T-helper 1 cell treated with Interleukin-12 subunit alpha and Interleukin-12 subunit beta and Interleukin-4 antibody, amounts not matched to agents 30 ng/mL and 1 ng/mL, for 36 hours (primary cell): Measurements from ENCODE around the gene WDR49. TPM values are rescaled to one million over a fixed set of nuclear protein-coding genes. Genes with fewer than 3 reads are reported as not detected.
"Not testable (repeated sequence)": the region's sequence is repeated elsewhere in the genome, so short reads cannot be mapped to it uniquely, and the experiment has no call there.

Source experiments
- intact Hi-C: fragments of 100-400 bp; cut with micrococcal nuclease; formaldehyde crosslinking; loops from one replicate; pipeline ENCODE4 v1.15.1; 2024
- total RNA-seq: library from RNA; stranded (reverse); gene quantifications from 2 replicates; pipeline ENCODE4 v1.2.3, GENCODE V29; 2022

Gene WDR49
- total RNA-seq, 1 donor from 2014 or later, result 0.32 TPM

DNA sequence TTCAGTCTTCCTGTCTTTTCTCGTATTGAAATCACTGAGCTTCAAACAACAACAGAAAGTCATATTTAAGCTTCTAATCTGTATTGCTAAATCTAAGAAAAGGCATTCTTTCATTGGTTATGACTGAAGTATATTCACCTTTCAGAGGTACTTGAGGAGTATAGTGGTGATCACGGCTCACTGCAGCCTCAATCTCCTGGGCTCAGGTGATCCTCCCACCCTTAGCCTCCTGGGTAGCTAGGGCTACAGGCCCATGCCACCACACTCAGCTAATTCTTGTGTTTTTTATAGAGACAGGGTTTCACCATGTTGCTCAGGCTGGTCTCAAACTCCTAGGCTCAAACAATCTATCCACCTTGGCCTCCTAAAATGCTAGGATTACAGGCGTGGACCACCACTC, 38.7 kb downstream of the WDR49 start:
- intact Hi-C loops, result no loop called here

DNA sequence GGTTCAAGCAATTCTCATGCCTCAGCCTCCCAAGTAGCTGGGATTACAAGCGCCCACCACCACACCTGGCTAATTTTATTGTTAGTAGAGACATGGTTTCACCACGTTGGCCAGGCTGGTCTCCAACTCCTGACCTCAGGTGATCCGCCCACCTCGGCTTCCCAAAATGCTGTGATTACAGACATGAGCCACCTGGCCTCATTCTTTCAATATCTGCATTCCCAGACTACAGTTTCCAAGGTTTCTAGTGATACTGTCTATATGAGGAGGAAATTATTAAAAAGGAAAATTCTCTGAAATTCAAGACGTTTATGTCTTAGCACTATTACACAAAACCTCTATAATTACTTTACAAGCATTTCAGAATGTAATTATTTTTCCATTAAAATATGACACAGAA, 39.5 kb downstream of the WDR49 start:
- intact Hi-C loops, result not testable (repeated sequence)

DNA sequence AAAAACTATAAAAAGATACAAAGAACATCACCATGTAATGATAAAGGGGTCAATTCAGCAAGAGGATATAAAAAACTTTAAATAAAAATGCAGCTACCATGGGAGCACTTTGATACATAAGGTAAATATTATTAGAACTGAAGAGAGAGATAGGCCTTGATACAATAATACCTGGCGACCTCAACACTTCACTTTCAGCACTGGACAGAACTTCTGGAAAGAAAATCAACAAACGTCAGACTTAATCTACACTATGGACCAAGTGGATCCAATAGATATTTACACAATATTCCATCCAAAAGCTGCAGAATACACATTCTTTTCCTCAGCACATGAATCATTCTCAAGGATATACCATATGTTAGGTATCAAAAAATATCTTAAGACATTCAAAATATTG, 42.0 kb downstream of the WDR49 start:
- intact Hi-C loops, result no loop called here

DNA sequence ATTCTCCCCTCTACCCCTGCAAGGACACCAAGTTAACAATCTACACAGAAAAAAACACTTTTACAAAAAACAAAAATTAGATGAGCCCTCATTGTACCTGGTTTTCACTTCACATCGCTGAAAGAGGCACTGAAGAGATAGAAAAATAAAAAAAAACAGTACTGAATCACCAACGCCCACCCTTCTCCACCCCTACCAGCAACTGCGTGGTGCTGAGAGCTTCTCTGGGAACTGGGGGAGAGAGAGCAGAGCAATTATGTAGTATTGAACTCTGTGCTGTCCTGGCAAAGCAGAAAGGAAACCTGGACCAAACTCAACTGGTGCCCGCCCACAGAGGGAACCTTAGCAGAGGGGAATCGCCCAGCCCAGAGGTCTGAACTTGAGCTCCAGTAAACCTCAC, 44.6 kb downstream of the WDR49 start:
- intact Hi-C loops, result no loop called here

DNA sequence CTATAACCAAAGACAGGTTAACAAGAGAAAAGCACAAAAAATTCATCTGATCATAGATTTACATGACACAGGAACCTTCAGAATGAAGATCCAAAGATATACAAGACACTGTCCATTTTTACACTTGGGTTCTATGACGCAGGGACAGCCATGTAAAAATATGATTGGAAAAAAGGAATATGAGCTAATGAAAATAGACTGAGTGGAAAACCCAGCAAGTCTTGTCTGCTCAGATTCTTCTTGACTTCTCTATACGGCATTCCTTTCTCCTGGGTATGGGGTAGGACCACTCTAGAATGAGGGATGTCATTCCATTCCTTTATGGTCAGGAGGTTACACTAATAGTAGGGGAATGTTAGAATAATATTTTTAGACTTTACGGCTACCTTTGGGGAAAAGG, 46.9 kb downstream of the WDR49 start:
- intact Hi-C loops, result no loop called here

DNA sequence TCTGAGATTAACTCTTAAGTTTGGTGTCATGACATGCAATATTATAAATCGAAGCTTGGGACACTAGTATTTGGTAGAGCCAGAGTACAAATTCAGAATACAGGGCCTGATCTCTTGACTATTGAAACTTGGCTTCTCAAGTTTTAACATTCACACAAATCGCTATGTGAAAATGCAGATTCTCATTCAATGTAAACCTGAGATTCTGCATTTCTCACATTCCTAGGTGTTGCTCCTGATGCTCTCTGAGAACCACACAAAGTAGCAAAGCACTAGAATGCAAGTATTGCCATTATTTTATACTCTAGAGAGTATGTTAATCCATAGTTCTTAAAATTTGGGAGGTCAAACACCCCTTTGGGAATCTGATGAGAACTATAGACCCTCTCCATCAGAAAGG, 47.9 kb downstream of the WDR49 start:
- intact Hi-C loops, result no loop called here

DNA sequence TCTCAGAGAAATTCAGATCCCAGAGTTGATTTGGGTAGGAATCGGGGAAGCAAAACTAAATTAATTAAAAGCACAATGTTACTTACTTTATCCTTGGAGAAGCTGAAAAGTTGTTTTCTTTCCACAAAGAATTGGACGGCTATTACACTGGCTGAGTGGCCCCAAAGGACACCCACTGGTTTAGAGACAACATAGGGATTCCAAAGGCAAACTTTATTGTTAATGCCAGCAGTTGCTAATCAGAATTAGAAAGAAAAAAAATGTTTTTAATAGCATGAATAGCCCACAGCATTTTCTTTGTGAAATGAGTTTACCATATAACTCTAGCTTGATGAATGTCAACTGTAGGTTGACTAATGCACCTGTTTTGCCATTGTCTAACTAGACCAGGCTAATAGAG, 51.7 kb downstream of the WDR49 start:
- intact Hi-C loops, result no loop called here

DNA sequence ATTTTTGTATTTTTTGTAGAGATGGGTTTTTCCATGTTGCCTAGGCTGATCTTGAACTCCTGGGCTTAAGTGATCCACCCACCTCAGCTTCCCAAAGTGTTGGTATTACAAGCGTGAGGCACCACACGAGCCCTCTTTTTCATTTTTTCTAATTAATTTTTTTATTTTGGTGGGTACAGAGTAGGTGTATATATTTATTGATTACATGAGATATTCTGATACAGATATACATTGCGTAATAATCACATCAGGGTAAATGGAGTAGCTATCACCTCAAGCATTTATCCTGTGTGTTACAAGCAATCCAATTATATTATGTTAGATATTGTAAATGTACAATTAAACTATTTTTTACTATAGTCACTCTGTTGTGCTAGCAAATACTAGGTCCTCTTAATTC, 66.1 kb downstream of the WDR49 start:
- intact Hi-C loops, result no loop called here

DNA sequence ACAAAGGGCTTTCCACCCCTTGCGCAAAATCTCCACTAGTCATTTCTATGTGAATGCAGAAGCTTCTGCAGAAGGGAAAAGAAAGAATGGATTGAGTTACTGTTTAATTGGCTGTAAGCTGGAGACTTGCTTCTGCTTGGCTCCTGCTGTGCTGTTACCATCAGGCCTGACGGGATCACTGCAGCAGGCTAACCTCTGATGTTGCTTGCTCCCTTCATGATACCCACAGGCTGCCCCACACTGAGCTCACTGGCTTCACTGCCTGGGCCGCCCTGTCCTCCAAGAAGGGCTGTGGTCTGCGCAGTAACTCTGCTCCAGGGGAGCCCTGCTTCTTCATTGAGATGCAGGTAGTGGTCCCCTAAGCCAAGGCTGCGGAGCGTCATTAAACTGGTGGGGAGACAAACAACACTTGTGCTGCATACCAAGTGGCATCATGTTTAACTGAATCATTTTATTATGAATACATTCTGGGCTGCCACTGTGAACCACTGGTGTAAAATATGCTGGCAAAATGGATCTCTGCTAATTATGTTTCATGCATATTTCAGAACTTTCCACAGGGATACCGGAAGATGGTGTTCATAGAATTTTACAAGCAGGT, 78.6 kb downstream of the WDR49 start:
- intact Hi-C loops, result no loop called here

DNA sequence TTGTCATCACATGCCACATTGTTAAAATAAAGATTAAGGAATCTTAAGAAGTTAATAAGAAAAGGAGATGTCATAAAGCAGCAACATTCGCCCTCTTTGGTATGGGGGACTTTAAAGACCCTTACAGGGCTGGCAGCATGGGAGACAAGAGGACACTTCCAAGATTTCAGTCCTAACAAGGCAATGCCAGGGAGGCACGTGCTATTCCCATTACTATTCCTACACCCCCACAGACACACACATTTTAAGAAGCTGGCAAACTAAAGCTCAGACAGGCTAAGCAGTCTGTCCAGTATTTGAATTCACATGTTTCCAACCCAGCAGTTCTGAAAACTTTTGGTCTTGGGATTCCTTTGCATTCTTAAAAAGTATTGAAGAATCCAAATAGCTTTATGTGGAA, 80.8 kb downstream of the WDR49 start:
- intact Hi-C loops, result no loop called here

DNA sequence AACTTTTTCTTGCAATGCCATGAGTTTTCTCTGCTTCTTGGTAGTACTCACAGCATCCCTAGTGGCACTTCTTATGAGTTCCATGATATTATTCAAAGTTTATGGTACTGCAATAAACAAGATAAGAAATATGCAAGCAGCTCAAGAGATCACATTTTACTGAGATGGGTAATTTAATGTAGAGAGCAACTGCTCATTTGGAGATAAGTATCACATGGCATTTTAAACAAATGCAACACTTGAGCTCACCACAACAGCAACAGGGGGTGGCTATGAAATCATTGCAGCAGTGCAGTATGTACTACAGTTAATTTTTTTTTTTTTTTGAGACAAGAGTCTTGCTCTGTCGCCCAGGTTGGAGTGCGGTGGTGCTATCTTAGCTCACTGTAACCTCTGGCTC, 85.1 kb downstream of the WDR49 start:
- intact Hi-C loops, result no loop called here

DNA sequence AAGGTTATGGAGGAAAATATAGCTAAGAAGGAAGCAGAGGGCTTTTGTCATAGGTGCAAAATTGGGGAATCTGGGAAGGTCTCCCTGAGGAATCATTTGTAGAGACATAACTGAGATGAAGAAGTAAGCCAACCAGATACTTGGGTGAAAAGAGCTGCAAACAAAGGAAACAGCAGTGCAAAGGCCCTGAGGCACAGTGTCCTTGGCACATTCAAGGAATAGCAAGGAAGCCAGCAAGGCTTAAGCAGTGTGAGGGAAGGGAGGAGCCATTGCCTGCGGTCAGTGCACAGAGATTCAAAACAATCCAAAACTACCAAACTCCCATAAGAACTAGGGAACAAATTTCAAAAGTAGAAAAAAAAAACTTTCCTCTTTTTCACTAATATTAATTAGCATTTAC, 88.3 kb downstream of the WDR49 start:
- intact Hi-C loops, result no loop called here

DNA sequence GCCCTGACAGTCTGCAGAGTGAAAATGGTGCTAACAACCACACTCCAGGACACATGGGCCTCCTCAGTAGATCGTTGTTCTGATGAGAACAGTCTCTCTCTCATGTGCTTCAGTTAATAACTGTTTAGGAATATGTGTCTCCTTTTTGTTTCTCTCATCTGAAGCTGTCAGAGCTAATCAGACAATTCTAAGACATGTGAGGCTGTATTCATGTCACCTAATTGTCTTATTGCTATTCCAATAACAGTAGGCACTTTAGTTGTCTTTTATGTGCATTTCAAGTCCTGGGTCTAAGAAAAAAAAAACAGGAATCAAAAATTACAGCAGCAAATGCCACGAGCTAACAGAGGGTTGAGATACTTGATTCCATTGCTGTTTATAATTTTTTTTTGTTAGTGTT, 89.1 kb downstream of the WDR49 start:
- intact Hi-C loops, result no loop called here

DNA sequence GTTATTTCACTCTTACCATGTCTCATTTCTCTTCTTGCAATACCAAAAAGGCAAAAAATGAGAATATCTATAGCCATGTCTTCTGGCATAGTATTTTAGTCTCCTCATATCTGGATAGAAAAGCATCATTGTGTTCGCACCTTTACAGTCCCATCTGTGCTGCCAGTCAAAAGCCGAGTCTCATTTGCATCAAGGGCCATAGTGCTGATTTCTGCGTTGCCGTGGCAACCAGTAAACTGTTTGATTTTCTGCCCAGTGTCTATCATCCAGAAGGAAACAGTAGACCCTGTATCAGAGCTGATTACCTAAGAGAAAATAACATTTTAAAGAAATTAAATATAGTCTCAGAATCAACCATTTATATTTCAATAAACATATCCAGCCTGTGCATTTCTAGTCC, 93.8 kb downstream of the WDR49 start:
- intact Hi-C loops, result no loop called here

DNA sequence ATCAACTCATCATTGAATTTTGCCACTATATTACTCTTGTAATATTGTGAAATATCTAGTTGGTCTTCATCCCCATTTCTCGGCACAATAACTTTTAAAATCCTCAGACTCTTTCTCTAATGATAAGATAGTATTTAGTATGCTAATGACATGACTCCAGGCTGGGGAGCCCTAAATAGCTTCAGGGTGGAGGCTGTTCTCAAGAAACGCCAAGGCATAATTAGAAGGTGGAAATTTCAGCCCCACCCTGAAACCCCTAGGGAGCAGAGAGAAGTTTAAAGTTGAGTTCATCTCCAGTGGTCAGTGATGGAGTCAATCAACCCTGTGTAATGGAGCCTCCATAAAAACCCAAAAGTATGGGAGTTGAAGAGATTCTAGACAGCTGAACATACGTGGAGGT, 98.8 kb downstream of the WDR49 start:
- intact Hi-C loops, result no loop called here

DNA sequence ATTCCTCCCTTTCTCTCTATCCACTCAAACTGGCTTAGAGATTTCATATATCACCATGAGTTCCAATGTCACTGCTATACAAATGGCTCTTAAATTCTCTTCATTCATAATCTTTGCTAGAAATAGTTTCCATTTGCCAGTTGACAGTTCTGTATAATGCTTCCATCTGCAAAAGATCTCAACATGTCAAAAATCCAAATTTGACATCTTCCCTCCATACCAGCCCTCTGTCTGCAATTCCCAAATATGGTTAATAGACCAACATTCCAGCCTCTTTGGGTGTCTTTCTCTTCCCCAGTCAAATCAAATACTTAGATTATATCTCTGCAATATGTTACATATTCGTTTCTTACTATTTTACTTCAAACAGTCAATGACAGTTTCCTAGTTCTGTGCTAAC, 115.7 kb downstream of the WDR49 start:
- intact Hi-C loops, result no loop called here

DNA sequence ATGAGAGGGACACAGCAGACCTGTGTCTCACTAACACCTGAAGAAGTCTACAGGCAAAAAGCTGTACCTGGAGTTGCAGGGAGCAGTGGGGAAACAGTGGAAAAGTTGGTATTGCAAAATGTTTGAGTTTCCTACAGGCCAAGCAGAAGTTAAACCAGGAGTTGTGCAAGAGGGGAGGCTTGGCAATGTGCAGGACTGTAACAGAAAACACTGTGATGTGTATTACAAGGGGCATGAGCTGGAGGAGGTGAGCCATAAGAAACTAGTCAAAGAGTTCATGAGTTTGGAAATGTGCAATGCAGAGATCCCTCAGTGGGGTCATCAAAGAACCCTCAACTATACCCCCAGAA, 132.8 kb downstream of the WDR49 start:
- intact Hi-C loops, result no loop called here

DNA sequence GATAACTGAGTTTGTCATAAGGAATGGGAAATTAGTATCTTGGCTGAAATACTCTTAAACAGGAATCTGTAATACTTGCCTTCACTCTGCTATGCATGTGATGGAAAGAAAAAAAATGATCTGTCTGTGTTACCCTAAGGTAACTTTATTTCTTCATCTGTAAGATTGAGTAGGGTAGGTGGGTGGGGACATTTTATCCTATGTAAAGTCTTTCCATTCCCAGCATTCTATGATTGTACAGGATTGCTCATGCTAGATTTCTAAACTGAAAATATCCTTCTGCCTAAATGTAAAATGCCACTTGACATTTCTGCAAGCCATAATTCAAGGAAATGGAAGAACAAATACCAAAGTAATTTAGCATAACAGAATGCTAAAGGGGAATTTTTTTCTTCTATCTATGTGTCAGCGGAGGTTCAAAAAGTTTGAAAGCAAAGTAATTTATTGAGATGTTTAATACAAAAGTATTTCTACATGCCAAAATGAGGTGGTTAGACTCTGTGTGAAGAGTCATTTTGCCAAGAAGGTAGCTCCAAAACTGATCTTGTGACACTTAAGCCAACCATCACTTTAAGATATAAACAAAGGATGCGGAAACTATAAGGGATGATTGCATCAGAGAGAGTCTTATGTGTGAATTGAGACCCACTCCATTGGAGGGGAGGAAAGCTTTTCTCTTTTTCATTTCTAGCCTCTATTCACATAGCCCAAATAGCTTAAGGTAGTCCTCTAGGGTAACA, 133.3 kb downstream of the WDR49 start:
- intact Hi-C loops, result no loop called here

DNA sequence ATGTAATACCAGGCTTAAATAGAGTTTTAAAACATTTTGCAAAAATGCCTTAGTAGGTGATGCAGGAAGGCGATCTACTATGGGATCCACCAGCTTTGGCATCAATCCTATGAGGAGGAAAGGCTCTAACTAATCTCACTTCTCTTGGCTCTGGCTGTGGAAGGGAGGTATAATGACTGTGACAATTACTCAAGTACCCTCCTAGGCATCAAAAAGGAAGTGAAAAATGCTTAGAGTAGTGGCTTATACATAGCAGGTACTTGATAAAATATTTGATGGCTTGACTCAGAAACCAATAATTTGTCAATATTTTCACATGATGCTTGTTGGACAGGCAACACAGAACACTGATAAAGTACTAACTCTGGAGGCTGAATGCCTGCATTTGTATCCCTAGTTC, 145.8 kb downstream of the WDR49 start:
- intact Hi-C loops, result no loop called here

DNA sequence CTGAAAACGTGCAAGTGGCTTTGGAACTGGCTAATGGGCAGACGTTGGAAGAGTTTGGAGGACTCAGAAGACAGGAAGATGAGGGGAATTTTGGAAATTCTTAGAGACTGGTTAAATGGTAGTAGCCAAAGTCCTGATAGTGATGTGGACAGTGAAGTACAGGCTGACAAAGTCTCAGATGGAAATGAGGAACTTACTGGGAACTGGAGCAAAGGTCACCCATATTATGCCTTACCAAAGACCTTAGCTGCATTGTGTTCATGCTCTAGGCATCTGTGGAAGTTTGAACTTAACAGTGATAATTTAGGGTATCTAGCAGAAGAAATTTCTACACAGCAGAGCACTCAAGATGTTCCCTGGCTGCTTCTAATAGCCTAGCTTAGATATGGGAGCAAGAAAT, 151.3 kb downstream of the WDR49 start:
- intact Hi-C loops, result no loop called here

DNA sequence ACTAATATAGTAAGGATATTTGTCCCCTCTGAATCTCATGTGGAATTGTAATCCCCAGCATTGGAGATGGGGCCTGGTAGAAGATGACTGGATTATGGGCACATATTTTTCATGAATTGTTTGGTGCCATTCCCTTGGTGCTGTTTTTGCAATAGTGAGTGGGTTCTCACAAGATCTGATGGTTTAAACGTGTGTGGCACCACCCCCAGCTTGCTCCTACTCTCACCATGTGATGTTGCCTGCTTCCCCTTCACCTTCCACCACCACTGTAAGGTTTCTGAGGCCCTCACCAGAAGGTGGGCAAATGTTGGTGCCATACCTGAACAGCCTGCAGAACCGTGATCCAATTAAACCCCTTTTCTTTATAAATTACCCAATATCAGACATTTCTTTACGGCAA, 151.8 kb downstream of the WDR49 start:
- intact Hi-C loops, result no loop called here

DNA sequence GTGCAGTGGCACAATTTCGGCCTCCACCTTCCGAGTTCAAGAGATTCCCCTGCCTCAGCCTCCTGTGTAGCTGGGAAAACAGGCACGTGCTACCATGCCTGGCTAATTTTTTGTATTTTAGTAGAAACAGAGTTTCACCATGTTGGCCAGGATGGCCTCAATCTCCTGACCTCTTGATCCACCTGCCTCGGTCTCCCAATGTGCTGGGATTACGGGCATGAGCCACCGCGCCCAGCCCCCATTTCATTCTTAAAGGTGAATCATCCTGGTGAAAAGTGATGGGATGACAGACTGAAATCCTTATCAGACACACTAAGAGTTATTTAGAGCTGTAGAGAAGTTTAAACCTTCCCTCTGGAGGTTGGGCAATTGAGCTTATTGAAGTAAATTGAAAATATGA, 155.8 kb downstream of the WDR49 start:
- intact Hi-C loops, result no loop called here

DNA sequence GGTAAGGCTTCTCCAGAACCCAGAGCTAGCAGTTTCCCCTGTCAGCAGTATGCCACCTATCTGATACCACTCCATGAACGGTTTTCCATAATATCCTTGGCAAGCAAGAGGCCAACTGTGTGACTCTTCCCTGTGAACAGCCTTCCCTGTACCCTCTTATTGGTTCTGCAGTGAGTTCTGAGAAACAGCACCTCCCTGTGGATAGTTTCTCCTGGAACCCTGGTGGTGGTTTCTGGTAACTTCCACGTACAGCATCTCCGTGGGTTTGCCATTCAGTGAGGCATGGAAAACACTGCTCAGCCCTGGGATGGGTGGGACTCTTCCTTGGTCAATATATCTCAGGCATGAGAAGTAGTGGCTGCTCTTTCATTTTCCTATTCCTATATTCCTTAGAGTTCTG, 160.5 kb downstream of the WDR49 start:
- intact Hi-C loops, result no loop called here

DNA sequence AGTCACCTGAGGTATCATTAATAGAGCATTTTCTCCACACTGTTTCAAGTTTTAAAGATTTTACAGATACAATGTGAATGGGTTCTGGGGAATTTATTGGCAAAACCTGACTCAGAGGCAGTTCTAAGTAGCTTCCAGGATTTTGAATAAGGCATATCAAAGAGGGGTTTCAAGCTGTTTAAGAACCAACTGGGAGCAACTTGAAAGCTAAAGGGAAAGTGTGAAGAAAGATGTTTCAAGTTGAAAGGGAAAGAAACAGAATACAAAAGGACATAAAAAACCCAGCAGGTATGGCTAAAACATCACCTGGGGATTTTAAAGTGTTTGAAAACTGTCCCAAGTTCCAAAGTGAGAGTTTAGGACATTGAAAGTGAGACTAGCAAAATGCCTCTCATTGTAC, 162.1 kb downstream of the WDR49 start:
- intact Hi-C loops, result no loop called here
